HepG2 (cell line): ENCODE measurements around the gene SNED1. TPM values are rescaled to one million over a fixed set of nuclear protein-coding genes. Genes with fewer than 3 reads are reported as not detected.

Source experiments
- ATAC-seq: fragments of 200-7000 bp; cut with Tn5 transposase; 3 replicates; pipeline ENCODE4 v1.9.1; 2020; ENCODE audit warnings: mild to moderate bottlenecking, moderate library complexity
- BruUV-seq: library from RNA; stranded (reverse); fragments of 400-500 nt; replicated peaks from 2 replicates; lab custom pipeline; 2021; lab: Mats Ljungman, UMichigan
- CTCF ChIA-PET: fragments of 300-600 bp; formaldehyde crosslinking; extraction: SDS; loops from one replicate; lab custom pipeline; 2021; ENCODE audit warnings: low total read pairs, inconsistent platforms, low intra/inter-chr PET ratio; lab: Yijun Ruan, JAX
- POLR2A ChIA-PET: fragments of 350-600 bp; sonication (Branson Sonifier 250); formaldehyde crosslinking; loops from one replicate; lab custom pipeline; 2020; ENCODE audit warnings: antibody characterized with exemption, inconsistent platforms; lab: Yijun Ruan, JAX
- DNase-seq: peaks from one replicate; pipeline ENCODE4 v3.0.0-alpha.2; 2015; ENCODE audit warnings: low spot score
- FAIRE-seq: peaks from 3 replicates; lab custom pipeline; 2011; peaks lifted over from hg19 to GRCh38; lab: Jason Lieb, UNC
- H2AFZ ChIP-seq: one replicate; pipeline ENCODE4 v1.6.1; 2011; ENCODE audit warnings: low read length, inconsistent platforms
- H3K27ac ChIP-seq: fragments of 300-600 bp; 3 replicates; pipeline ENCODE4 v1.8.0; 2011; ENCODE audit warnings: mixed run types, mild to moderate bottlenecking, mixed read lengths, low read length, inconsistent platforms; ENCODE audit not compliant: insufficient read depth; ENCODE audit errors: extremely low read length
- H3K27me3 ChIP-seq, 2 experiments: fragments of 200-600 bp in 1 of 2; 2 replicates in 1 of 2; 3 replicates in 1 of 2; pipeline versions ENCODE4 v1.6.0 to v1.8.0; 2011; ENCODE audit warnings: low read length in 2 of 2, mild to moderate bottlenecking in 2 of 2, moderate library complexity in 2 of 2, inconsistent platforms in 1 of 2; ENCODE audit not compliant: insufficient read depth in 2 of 2, control insufficient read depth in 1 of 2
- H3K36me3 ChIP-seq, 2 experiments: fragments of 200-600 bp in 1 of 2; replicated peaks in 1 of 2; 2 replicates in 1 of 2; 3 replicates in 1 of 2; pipeline versions ENCODE4 v1.5.1 to v1.8.0; 2011; ENCODE audit warnings: low read length in 2 of 2, inconsistent platforms in 1 of 2; ENCODE audit not compliant: insufficient read depth in 2 of 2, control insufficient read depth in 1 of 2
- H3K4me1 ChIP-seq: 2 replicates; pipeline ENCODE4 v1.5.1; 2012; ENCODE audit warnings: low read length, inconsistent platforms; ENCODE audit not compliant: insufficient read depth
- H3K4me2 ChIP-seq: 2 replicates; pipeline ENCODE4 v1.6.0; 2011; ENCODE audit warnings: low read depth, low read length, inconsistent platforms
- H3K4me3 ChIP-seq, 3 experiments: fragments of 200-600 bp in 1 of 3; sonication (generic), shearing (Covaris generic) in 1 of 3; replicated peaks in 1 of 3; 2 replicates each; pipeline ENCODE4 v1.5.1; 2011 to 2016; ENCODE audit warnings: low read length in 3 of 3, inconsistent platforms in 2 of 3, low read depth in 2 of 3, mild to moderate bottlenecking in 2 of 3, control low read depth in 1 of 3, mixed read lengths in 1 of 3; ENCODE audit not compliant: insufficient read depth in 1 of 3
- H3K79me2 ChIP-seq: one replicate; pipeline ENCODE4 v1.6.1; 2011; ENCODE audit warnings: low read length, inconsistent platforms; ENCODE audit not compliant: insufficient read depth
- H3K9ac ChIP-seq: 2 replicates; pipeline ENCODE4 v1.6.0; 2011; ENCODE audit warnings: mild to moderate bottlenecking, low read depth, low read length, inconsistent platforms; ENCODE audit not compliant: insufficient read depth
- H3K9me3 ChIP-seq: 2 replicates; pipeline ENCODE4 v1.5.1; 2012; ENCODE audit warnings: mild to moderate bottlenecking, low read length
- H4K20me1 ChIP-seq: 2 replicates; pipeline ENCODE4 v1.6.0; 2011; ENCODE audit warnings: inconsistent platforms, mild to moderate bottlenecking, low read length, moderate library complexity; ENCODE audit not compliant: insufficient read depth
- AGO1 ChIP-seq: fragments of 200-400 bp; formaldehyde crosslinking; IDR thresholded peaks from 2 replicates; pipeline ENCODE4 v1.6.1; 2017; ENCODE audit warnings: mild to moderate bottlenecking, low read depth, low read length, moderate library complexity; ENCODE audit not compliant: poor library complexity, severe bottlenecking
- CENPX ChIP-seq: sonication (generic); formaldehyde crosslinking; IDR thresholded peaks from 2 replicates; pipeline ENCODE4 v1.9.0; 2021; ENCODE audit warnings: mild to moderate bottlenecking, missing genetic modification reagents, moderate library complexity
- IKZF4 ChIP-seq: sonication (generic); formaldehyde crosslinking; IDR thresholded peaks from 2 replicates; pipeline ENCODE4 v1.5.1; 2020; ENCODE audit warnings: borderline replicate concordance, mild to moderate bottlenecking, low read depth, missing genetic modification reagents; ENCODE audit errors: not compliant biosample characterization
- LCORL ChIP-seq, 2 experiments: fragments of 450-650 bp in 1 of 2; sonication (generic) in 1 of 2; formaldehyde crosslinking in 1 of 2; IDR thresholded peaks; 2 replicates each; pipeline versions ENCODE4 v1.5.0 to v1.6.1; 2017 to 2020; ENCODE audit warnings: antibody characterized with exemption in 1 of 2, missing genetic modification reagents in 1 of 2
- PAWR ChIP-seq: sonication (generic); formaldehyde crosslinking; IDR thresholded peaks from 2 replicates; pipeline ENCODE4 v1.4.0; 2020; ENCODE audit warnings: missing genetic modification reagents, mild to moderate bottlenecking, borderline replicate concordance
- SIN3B ChIP-seq: fragments of 150-350 bp; IDR thresholded peaks from 2 replicates; pipeline ENCODE4 v1.6.1; 2014; ENCODE audit warnings: low read length
- SP2 ChIP-seq: sonication (generic); formaldehyde crosslinking; IDR thresholded peaks from 2 replicates; pipeline ENCODE4 v1.5.1; 2020; ENCODE audit warnings: mild to moderate bottlenecking, missing genetic modification reagents
- TMF1 ChIP-seq: sonication (generic); formaldehyde crosslinking; IDR thresholded peaks from 2 replicates; pipeline ENCODE4 v1.8.1; 2022; ENCODE audit warnings: low read depth, missing genetic modification reagents
- XRCC5 ChIP-seq: fragments of 200-400 bp; formaldehyde crosslinking; optimal IDR thresholded peaks from 2 replicates; pipeline ENCODE3; 2017; ENCODE audit warnings: mild to moderate bottlenecking, low read length
- ZFP41 ChIP-seq: sonication (generic); formaldehyde crosslinking; IDR thresholded peaks from 2 replicates; pipeline ENCODE4 v1.4.0; 2020; ENCODE audit warnings: mild to moderate bottlenecking, missing genetic modification reagents, borderline replicate concordance
- ZNF124 ChIP-seq: sonication (generic); formaldehyde crosslinking; IDR thresholded peaks from 2 replicates; pipeline ENCODE4 v1.4.0; 2020; ENCODE audit warnings: missing genetic modification reagents
- ZNF326 ChIP-seq: sonication (generic); formaldehyde crosslinking; IDR thresholded peaks from 2 replicates; pipeline ENCODE4 v1.4.0; 2020; ENCODE audit warnings: missing genetic modification reagents, borderline replicate concordance
- ZNF432 ChIP-seq: sonication (generic); formaldehyde crosslinking; IDR thresholded peaks from 2 replicates; pipeline ENCODE4 v1.5.0; 2020; ENCODE audit warnings: missing genetic modification reagents, mild to moderate bottlenecking, borderline replicate concordance
- ZNF530 ChIP-seq: sonication (generic); formaldehyde crosslinking; IDR thresholded peaks from 2 replicates; pipeline ENCODE4 v1.5.0; 2020; ENCODE audit warnings: low read depth, mild to moderate bottlenecking, missing genetic modification reagents
- ZNF776 ChIP-seq: sonication (generic); formaldehyde crosslinking; IDR thresholded peaks from 2 replicates; pipeline ENCODE4 v1.4.0; 2020; ENCODE audit warnings: mild to moderate bottlenecking, missing genetic modification reagents
- ZSCAN30 ChIP-seq: sonication (generic); formaldehyde crosslinking; IDR thresholded peaks from 2 replicates; pipeline ENCODE4 v1.5.0; 2020; ENCODE audit warnings: mild to moderate bottlenecking, missing genetic modification reagents
- in situ Hi-C: cut with HindIII; loops from 2 replicates; pipeline ENCODE4 v1.10.0; 2017; ENCODE audit warnings: low pct_unique_long_range_greater_than_20kb; ENCODE audit not compliant: extremely low pct_ligation_motif_present
- intact Hi-C: fragments of 100-400 bp; cut with micrococcal nuclease; formaldehyde crosslinking; loops from one replicate; pipeline ENCODE4 v1.10.0; 2022; ENCODE audit not compliant: unreplicated experiment
- polyA plus RNA-seq, 8 experiments: library from polyadenylated mRNA; depleted of rRNA in 3 of 8; stranded (reverse) in 7 of 8; unstranded in 1 of 8; fragments of >200 nt; fragmentation: Illumina TruSeq in 4 of 8; extraction: Trizol in 4 of 8; gene quantifications; 2 replicates each; pipeline versions ENCODE4 v1.2.1 to v1.2.3, GENCODE V29; 2011 to 2016; ENCODE audit warnings: low read depth in 4 of 8, missing spikeins in 1 of 8, mixed read lengths in 1 of 8; ENCODE audit not compliant: insufficient read depth in 1 of 8
- total RNA-seq, 5 experiments: library from RNA; depleted of rRNA; stranded (reverse); fragments of >200 nt; fragmentation: Illumina TruSeq; extraction: Trizol; gene quantifications; 2 replicates each; pipeline ENCODE4 v1.2.3, GENCODE V29; 2016; ENCODE audit warnings: low read depth in 1 of 5
- TF ChIP-seq, protein P1 (sequence below): sonication (generic); formaldehyde crosslinking; IDR thresholded peaks from 2 replicates; pipeline ENCODE4 v1.4.0; 2020; ENCODE audit warnings: missing genetic modification reagents, borderline replicate concordance

Gene SNED1
- total and polyA plus RNA-seq, 2 of the 13 experiments (the other 11 are each of a cell fraction or from before 2014, with no cell fraction given): 0.15 to 0.65 TPM

- TF ChIP-seq AGO1 (no peak), IKZF4 (CRISPR knock-in tag) (no peak), ZNF776 (CRISPR knock-in tag) (no peak), ZNF530 (CRISPR knock-in tag) (no peak), ZNF326 (CRISPR knock-in tag) (no peak), ZFP41 (CRISPR knock-in tag) (no peak)
- TF ChIP-seq, protein P1, sequence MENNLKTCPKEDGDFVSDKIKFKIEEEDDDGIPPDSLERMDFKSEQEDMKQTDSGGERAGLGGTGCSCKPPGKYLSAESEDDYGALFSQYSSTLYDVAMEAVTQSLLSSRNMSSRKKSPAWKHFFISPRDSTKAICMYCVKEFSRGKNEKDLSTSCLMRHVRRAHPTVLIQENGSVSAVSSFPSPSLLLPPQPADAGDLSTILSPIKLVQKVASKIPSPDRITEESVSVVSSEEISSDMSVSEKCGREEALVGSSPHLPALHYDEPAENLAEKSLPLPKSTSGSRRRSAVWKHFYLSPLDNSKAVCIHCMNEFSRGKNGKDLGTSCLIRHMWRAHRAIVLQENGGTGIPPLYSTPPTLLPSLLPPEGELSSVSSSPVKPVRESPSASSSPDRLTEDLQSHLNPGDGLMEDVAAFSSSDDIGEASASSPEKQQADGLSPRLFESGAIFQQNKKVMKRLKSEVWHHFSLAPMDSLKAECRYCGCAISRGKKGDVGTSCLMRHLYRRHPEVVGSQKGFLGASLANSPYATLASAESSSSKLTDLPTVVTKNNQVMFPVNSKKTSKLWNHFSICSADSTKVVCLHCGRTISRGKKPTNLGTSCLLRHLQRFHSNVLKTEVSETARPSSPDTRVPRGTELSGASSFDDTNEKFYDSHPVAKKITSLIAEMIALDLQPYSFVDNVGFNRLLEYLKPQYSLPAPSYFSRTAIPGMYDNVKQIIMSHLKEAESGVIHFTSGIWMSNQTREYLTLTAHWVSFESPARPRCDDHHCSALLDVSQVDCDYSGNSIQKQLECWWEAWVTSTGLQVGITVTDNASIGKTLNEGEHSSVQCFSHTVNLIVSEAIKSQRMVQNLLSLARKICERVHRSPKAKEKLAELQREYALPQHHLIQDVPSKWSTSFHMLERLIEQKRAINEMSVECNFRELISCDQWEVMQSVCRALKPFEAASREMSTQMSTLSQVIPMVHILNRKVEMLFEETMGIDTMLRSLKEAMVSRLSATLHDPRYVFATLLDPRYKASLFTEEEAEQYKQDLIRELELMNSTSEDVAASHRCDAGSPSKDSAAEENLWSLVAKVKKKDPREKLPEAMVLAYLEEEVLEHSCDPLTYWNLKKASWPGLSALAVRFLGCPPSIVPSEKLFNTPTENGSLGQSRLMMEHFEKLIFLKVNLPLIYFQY (CRISPR knock-in tag): no peak
These were observed 43.3 kb downstream of the SNED1 start (continued) for GRCh38 chr2:241041589-241042158.

DNA sequence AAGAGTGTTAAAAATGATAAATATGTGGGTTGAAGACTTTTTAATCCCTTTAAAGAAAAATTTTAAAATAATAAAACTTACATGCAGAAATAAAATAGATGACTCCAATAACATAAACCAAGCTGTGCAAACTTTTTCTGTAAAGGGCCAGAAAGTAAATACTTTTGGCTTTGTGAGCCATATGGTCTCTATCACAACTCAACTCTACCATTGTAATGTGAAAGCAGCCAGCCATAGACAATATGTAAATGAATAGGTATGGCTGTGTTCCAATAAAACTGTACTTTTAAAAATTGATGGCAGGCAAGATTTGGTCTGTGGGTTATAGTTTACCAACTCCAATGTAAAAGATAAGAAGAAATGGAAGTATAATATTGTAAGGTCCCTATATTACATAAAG, 45.2 kb downstream of the SNED1 start:
- no peak overlapping the region for H2AFZ ChIP-seq
- H3K4me1 ChIP-seq: peaks cover 1% of the 10 kb centered on the region
- no peak overlapping the region for H3K9ac ChIP-seq
- FAIRE-seq (no peak), DNase-seq (no peak), ATAC-seq (no peak)
- H3K79me2 ChIP-seq: no peaks in the 10 kb centered on the region
- in situ Hi-C loops: no loop called here
- H3K27me3 ChIP-seq: peaks cover 0 to 6% of the 10 kb centered on the region in 2 experiments; a peak in 2 of 5 replicates
- H3K27ac ChIP-seq: no peak overlapping the region
- H4K20me1 ChIP-seq: no peaks in the 10 kb centered on the region
- POLR2A ChIA-PET: no interaction called here
- no peaks in the 10 kb centered on the region; the same call in 1 of the 2 replicates for H3K9me3 ChIP-seq
- intact Hi-C loops: no loop called here
- no peaks in the 10 kb centered on the region for H3K36me3 ChIP-seq
- CTCF ChIA-PET: no interaction called here
- no TSS peak for BruUV-seq
- H3K4me2 ChIP-seq: no peak overlapping the region
- no peak overlapping the region for H3K4me3 ChIP-seq
- TF ChIP-seq SIN3B (no peak), SP2 (CRISPR knock-in tag) (no peak), ZSCAN30 (CRISPR knock-in tag) (no peak), XRCC5 (no peak), CENPX (CRISPR knock-in tag) (no peak), TMF1 (CRISPR knock-in tag) (no peak), ZNF124 (no peak), LCORL (IDR thresholded peaks at IDR 0.05) (no peak), LCORL (CRISPR knock-in tag; IDR thresholded peaks at IDR 0.05) (no peak), PAWR (CRISPR knock-in tag) (no peak), ZNF432 (CRISPR knock-in tag) (no peak)
